ENCODE data around the gene PKNOX2. TPM values are rescaled to one million over a fixed set of nuclear protein-coding genes. Genes with fewer than 3 reads are reported as not detected.

PKNOX2 gene
- total and polyA plus RNA-seq, 2 of the 4 experiments (the other 2 are of a cell fraction), result 0.72 to 2.3 TPM

DNA sequence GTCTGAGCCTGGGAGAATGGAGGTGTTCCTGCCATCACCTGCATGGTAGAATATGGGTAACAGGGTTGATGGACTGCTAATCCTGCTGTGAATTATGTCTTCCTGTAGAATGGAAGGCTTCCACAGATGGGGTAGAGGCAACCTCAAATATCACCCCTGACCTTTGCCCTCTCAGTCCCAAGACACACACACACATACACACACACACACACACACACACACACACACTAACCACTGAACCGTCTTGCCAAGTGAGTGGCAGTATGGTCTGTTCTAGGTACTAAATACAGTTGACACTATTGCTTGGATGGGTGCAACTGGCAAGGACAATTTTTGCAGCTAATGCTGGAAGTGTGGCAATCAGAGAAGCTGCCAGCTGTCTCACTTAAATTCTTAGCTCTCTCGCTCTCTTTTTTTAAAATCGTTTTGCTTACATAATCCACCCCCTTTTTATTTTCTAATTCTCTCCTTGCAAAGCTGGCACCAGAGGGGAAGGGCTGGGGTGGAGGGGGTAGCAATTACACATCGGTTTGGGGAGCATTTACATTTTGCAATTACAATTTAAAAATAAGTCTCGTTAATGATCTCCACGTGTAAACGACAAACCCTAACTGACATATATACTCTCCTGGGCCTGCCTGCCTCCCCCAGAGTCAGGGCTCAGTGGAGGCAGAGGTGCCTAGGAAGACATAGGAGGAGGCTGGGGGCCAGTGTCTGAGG, 169.0 kb downstream of the PKNOX2 start:
- DNase-seq (no peak), ATAC-seq (ENCODE audit: low read depth) (no peak)
- Histone ChIP-seq H3K9ac (ENCODE audit: low read depth, low read length) (no peak overlapping the region), H3K14ac (replicated peaks; ENCODE audit: low read depth, low read length) (no peak overlapping the region), H2AFZ (replicated peaks; ENCODE audit: low read length, poor library complexity) (no peak overlapping the region), H3K56ac (ENCODE audit: extremely low read depth, insufficient read depth, low read length) (no peak overlapping the region), H4K8ac (ENCODE audit: low read depth in 2 of 2, low read length in 2 of 2) (no peak overlapping the region), H3K4ac (ENCODE audit: low read depth, low read length) (no peak overlapping the region), H3K9me3 (ENCODE audit: control insufficient read depth, insufficient read depth, low read length) (no peaks in the 10 kb centered on the region), H3K4me1 (ENCODE audit: control insufficient read depth, insufficient read depth, low read length) (no peaks in the 10 kb centered on the region), H4K5ac (ENCODE audit: low read depth, low read length) (no peak overlapping the region), H2AK5ac (ENCODE audit: low read depth, low read length) (no peak overlapping the region), H2BK120ac (ENCODE audit: low read depth, low read length) (no peak overlapping the region), H3K27ac (ENCODE audit: insufficient read depth, low read length) (no peak overlapping the region), H2AK9ac (replicated peaks; ENCODE audit: low read depth, low read length, poor library complexity) (no peak overlapping the region), H3K9me1 (ENCODE audit: insufficient read depth, low read length) (no peaks in the 10 kb centered on the region; the same call in 1 of the 2 replicates), H3K4me3 (ENCODE audit: insufficient read depth, low read depth, low read length) (no peak overlapping the region), H2BK15ac (ENCODE audit: low read depth, low read length) (no peak overlapping the region), H2BK5ac (ENCODE audit: low read depth, low read length, poor library complexity, severe bottlenecking) (no peak overlapping the region), H3K27me3 (ENCODE audit: control insufficient read depth, insufficient read depth, low read length) (peaks cover 9% of the 10 kb centered on the region), H3K79me1 (ENCODE audit: low read depth in 1 of 2, low read length in 2 of 2) (no peaks in the 10 kb centered on the region), H3K4me2 (ENCODE audit: low read depth, low read length) (no peak overlapping the region), H4K20me1 (ENCODE audit: insufficient read depth, low read length) (no peaks in the 10 kb centered on the region), H3K18ac (ENCODE audit: low read depth, low read length) (no peak overlapping the region), H3K36me3 (ENCODE audit: control insufficient read depth, insufficient read depth, low read length) (no peaks in the 10 kb centered on the region), H4K91ac (ENCODE audit: insufficient read depth, low read depth, low read length) (no peak overlapping the region), H2BK20ac (ENCODE audit: low read depth, low read length) (no peak overlapping the region), H3K23ac (ENCODE audit: low read depth, low read length) (no peak overlapping the region)
- no CpG with 5 or more reads among the region's 7 CpGs for WGBS, 2 experiments (ENCODE audit: extremely low coverage in 2 of 2, insufficient read length in 1 of 2)
- ChIA-PET CTCF (interaction anchor here (0.6 kb wide), 1 partner anchor 264 kb away, joined by 5 read pairs; no protein-coding TSS in a partner anchor), POLR2A (ENCODE audit: unreplicated experiment) (no interaction called here)
- dilution Hi-C loops (cut with HindIII; ENCODE audit: low sequenced_read_pairs, unreplicated experiment), result no loop called here
- in situ Hi-C loops (cut with MboI; ENCODE audit: low sequenced_read_pairs), result no loop called here
- no TSS peak for BruUV-seq (replicated peaks)
- no peak for TF ChIP-seq RCOR1 (IDR thresholded peaks at IDR 0.05; ENCODE audit: insufficient replicate concordance, low read length)
- no peak for TF ChIP-seq RFX5 (IDR thresholded peaks at IDR 0.05; ENCODE audit: low read depth, low read length)
- no peak for TF ChIP-seq RAD21 (IDR thresholded peaks at IDR 0.05; ENCODE audit: low read length)
- no peak for TF ChIP-seq MXI1 (IDR thresholded peaks at IDR 0.05; ENCODE audit: borderline replicate concordance, low read depth, low read length)
- no peak for TF ChIP-seq FOS (IDR thresholded peaks at IDR 0.05; ENCODE audit: low read depth, low read length)
- TF ChIP-seq POLR2A (IDR thresholded peaks at IDR 0.05; ENCODE audit: low read depth, low read length), result no peak
- no peak for TF ChIP-seq MAZ (IDR thresholded peaks at IDR 0.05; ENCODE audit: borderline replicate concordance, low read depth, low read length)
- no peak for TF ChIP-seq CHD1 (IDR thresholded peaks at IDR 0.05; ENCODE audit: low read depth, low read length)
- no peak for TF ChIP-seq SMC3 (IDR thresholded peaks at IDR 0.05; ENCODE audit: low read depth, low read length)
- TF ChIP-seq, protein P1, sequence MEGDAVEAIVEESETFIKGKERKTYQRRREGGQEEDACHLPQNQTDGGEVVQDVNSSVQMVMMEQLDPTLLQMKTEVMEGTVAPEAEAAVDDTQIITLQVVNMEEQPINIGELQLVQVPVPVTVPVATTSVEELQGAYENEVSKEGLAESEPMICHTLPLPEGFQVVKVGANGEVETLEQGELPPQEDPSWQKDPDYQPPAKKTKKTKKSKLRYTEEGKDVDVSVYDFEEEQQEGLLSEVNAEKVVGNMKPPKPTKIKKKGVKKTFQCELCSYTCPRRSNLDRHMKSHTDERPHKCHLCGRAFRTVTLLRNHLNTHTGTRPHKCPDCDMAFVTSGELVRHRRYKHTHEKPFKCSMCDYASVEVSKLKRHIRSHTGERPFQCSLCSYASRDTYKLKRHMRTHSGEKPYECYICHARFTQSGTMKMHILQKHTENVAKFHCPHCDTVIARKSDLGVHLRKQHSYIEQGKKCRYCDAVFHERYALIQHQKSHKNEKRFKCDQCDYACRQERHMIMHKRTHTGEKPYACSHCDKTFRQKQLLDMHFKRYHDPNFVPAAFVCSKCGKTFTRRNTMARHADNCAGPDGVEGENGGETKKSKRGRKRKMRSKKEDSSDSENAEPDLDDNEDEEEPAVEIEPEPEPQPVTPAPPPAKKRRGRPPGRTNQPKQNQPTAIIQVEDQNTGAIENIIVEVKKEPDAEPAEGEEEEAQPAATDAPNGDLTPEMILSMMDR (conservative IDR thresholded peaks at IDR 0.05; ENCODE audit: low read depth, low read length), result no peak
- no peak for TF ChIP-seq CEBPB (IDR thresholded peaks at IDR 0.05; ENCODE audit: low read depth, low read length)
- no peak for TF ChIP-seq NFE2L2 (IDR thresholded peaks at IDR 0.05; ENCODE audit: low read depth, low read length)
- no peak for TF ChIP-seq MAFK (IDR thresholded peaks at IDR 0.05; ENCODE audit: low read depth, low read length)
- no peak for TF ChIP-seq USF2 (IDR thresholded peaks at IDR 0.05; ENCODE audit: low read depth, low read length)
- no peak for TF ChIP-seq BHLHE40 (IDR thresholded peaks at IDR 0.05; ENCODE audit: low read depth, low read length)
- TF ChIP-seq, protein P2, sequence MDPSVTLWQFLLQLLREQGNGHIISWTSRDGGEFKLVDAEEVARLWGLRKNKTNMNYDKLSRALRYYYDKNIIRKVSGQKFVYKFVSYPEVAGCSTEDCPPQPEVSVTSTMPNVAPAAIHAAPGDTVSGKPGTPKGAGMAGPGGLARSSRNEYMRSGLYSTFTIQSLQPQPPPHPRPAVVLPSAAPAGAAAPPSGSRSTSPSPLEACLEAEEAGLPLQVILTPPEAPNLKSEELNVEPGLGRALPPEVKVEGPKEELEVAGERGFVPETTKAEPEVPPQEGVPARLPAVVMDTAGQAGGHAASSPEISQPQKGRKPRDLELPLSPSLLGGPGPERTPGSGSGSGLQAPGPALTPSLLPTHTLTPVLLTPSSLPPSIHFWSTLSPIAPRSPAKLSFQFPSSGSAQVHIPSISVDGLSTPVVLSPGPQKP (IDR thresholded peaks at IDR 0.05; ENCODE audit: borderline replicate concordance, low read depth, low read length), result no peak
- intact Hi-C loops (cut with micrococcal nuclease), result no loop called here

Data from IMR-90 (cell line).